Spleen (tissue), 11 donors: ENCODE results near the gene KLHDC4. TPM values are rescaled to one million over a fixed set of nuclear protein-coding genes. Genes with fewer than 3 reads are reported as not detected.

Source experiments
- DNase-seq: peaks from one replicate; pipeline ENCODE4 v3.0.0-alpha.2; 2020
- H3K27ac ChIP-seq, 8 donors: fragments of 200-600 bp; sonication (generic) in 7 of 8; 1 replicate in 4 of 8; 2 replicates in 4 of 8; pipeline versions ENCODE4 v1.5.0 to v1.8.0; 2016 to 2021; ENCODE audit warnings: inconsistent platforms in 4 of 8, mild to moderate bottlenecking in 4 of 8, moderate library complexity in 1 of 8
- H3K27me3 ChIP-seq, 7 donors: fragments of 200-600 bp; sonication (generic) in 6 of 7; replicated peaks in 1 of 7; 1 replicate in 4 of 7; 2 replicates in 3 of 7; pipeline versions ENCODE4 v1.5.0 to v1.8.0; 2016 to 2021; ENCODE audit warnings: inconsistent platforms in 3 of 7, mild to moderate bottlenecking in 1 of 7
- H3K36me3 ChIP-seq, 6 donors: fragments of 200-600 bp; sonication (generic) in 5 of 6; 1 replicate in 4 of 6; 2 replicates in 2 of 6; pipeline versions ENCODE4 v1.5.0 to v1.8.0; 2016 to 2021; ENCODE audit warnings: inconsistent platforms in 2 of 6
- H3K4me1 ChIP-seq, 6 donors: fragments of 200-600 bp; sonication (generic) in 5 of 6; 1 replicate in 3 of 6; 2 replicates in 3 of 6; pipeline versions ENCODE4 v1.5.0 to v1.8.0; 2016 to 2021; ENCODE audit warnings: inconsistent platforms in 3 of 6
- H3K4me3 ChIP-seq, 8 donors: fragments of 200-600 bp; sonication (generic) in 7 of 8; 1 replicate in 4 of 8; 2 replicates in 4 of 8; pipeline versions ENCODE4 v1.5.0 to v1.8.0; 2016 to 2021; ENCODE audit warnings: inconsistent platforms in 4 of 8, mild to moderate bottlenecking in 4 of 8, moderate library complexity in 2 of 8
- H3K9me3 ChIP-seq, 8 donors: fragments of 200-600 bp; sonication (generic) in 7 of 8; 1 replicate in 4 of 8; 2 replicates in 4 of 8; pipeline versions ENCODE4 v1.5.0 to v1.8.0; 2016 to 2021; ENCODE audit warnings: inconsistent platforms in 4 of 8
- CTCF ChIP-seq, 11 experiments: fragments of 200-600 bp in 7 of 11; fragments of 450-650 bp in 4 of 11; sonication (generic) in 4 of 11; IDR thresholded peaks in 8 of 11; conservative IDR thresholded peaks in 3 of 11; 1 replicate in 7 of 11; 2 replicates in 4 of 11; pipeline versions ENCODE4 v1.4.0 to v1.8.0; 2016 to 2021; ENCODE audit warnings: antibody characterized with exemption in 11 of 11, inconsistent platforms in 4 of 11, mild to moderate bottlenecking in 1 of 11
- POLR2A ChIP-seq, 3 donors: fragments of 450-650 bp; IDR thresholded peaks; one replicate each; pipeline ENCODE4 v1.5.1; 2017; ENCODE audit warnings: antibody characterized with exemption in 3 of 3, mild to moderate bottlenecking in 1 of 3
- POLR2AphosphoS5 ChIP-seq, 3 donors: sonication (generic); formaldehyde crosslinking; IDR thresholded peaks; one replicate each; pipeline ENCODE4 v1.5.1; 2017; ENCODE audit warnings: antibody characterized with exemption in 3 of 3
- WGBS, 5 donors: extraction: QIAGEN DNeasy Blood & Tissue Kit in 3 of 5; methylation state at CpG; one replicate each; pipeline versions ENCODE4 v1.1.5 to v1.1.7; 2013 to 2018; 5-methylcytosine and 5-hydroxymethylcytosine counted together
- intact Hi-C: fragments of 100-400 bp; cut with DNase I; formaldehyde crosslinking; loops from one replicate; pipeline ENCODE4 v1.15.0; 2023; ENCODE audit warnings: low total_unique reads
- polyA plus RNA-seq, 3 donors: library from polyadenylated mRNA; stranded (reverse); fragments of 200-250 nt; gene quantifications; one replicate each; pipeline ENCODE4 v1.2.1, GENCODE V29; 2013
- total RNA-seq, 7 donors: library from RNA; depleted of rRNA in 3 of 7; stranded (reverse); fragments of >200 nt in 3 of 7; fragmentation: NEBNext Ultra II Directional in 4 of 7; extraction: Animal tissue kit (Norgen Biotek cat#: 25700) in 4 of 7; gene quantifications; one replicate each; pipeline versions ENCODE4 v1.1.0 to v1.2.1, GENCODE V29; 2016 to 2021
- donor health status: healthy with polysubstance abuse.
- donor health status: DM: no; HTN: no; CAD: no; lungs with moderate emphysema.
- donor health status: DM: no; HTN: no; CAD: no.
- donor health status: Bipolar disorder and iron deficiency.
- donor health status: healthy.
- donor health status: DM: no; HTN: no; CAD: no.
- donor health status: DM: yes; HTN: yes; CAD: no.

Gene KLHDC4
- total and polyA plus RNA-seq, 10 donors: 30.2 to 91.7 (median 56.7) TPM

- DNase-seq: no peak
- Histone ChIP-seq H3K36me3 (no peaks in the 10 kb centered on the region), H3K4me1 (peaks cover 0 to 6% (median 0%) of the 10 kb centered on the region in 6 donors), H3K27ac (no peak overlapping the region), H3K27me3 (peaks cover 0 to 84% (median 3%) of the 10 kb centered on the region in 7 donors), H3K4me3 (no peak overlapping the region), H3K9me3 (no peaks in the 10 kb centered on the region)
- no peak for TF ChIP-seq POLR2A (IDR thresholded peaks at IDR 0.05)
- no peak for TF ChIP-seq CTCF (IDR thresholded peaks at IDR 0.05 in 8 of 11, conservative IDR thresholded peaks at IDR 0.05 in 3 of 11)
- TF ChIP-seq POLR2AphosphoS5 (IDR thresholded peaks at IDR 0.05): no peak
- intact Hi-C loops: no loop called here
- 64 to 89% (median 68%) methylated on average over 10 to 11 of the region's 11 CpGs for WGBS, 5 donors
These were observed 101.0 kb downstream of the KLHDC4 start for GRCh38 chr16:87664792-87665191.

GRCh38 chr16:87662254-87663204, 103.3 kb downstream of the KLHDC4 start:
- WGBS, 5 donors: 78 to 84% (median 81%) methylated on average over 25 of the region's 25 CpGs

GRCh38 chr16:87661561-87661960, 104.2 kb downstream of the KLHDC4 start:
- Histone ChIP-seq H3K27ac (no peak overlapping the region), H3K27me3 (peaks cover 0 to 81% (median 0%) of the 10 kb centered on the region in 7 donors), H3K36me3 (no peaks in the 10 kb centered on the region), H3K4me3 (no peak overlapping the region), H3K4me1 (peaks cover 0 to 6% (median 0%) of the 10 kb centered on the region in 6 donors), H3K9me3 (peaks cover 0 to 15% (median 6%) of the 10 kb centered on the region in 8 donors)
- WGBS, 5 donors: 8 to 12% (median 10%) methylated on average over 12 to 16 of the region's 16 CpGs
- DNase-seq: no peak
- intact Hi-C loops: no loop called here
- TF ChIP-seq POLR2A (IDR thresholded peaks at IDR 0.05) (no peak), CTCF (IDR thresholded peaks at IDR 0.05 in 8 of 11, conservative IDR thresholded peaks at IDR 0.05 in 3 of 11) (no peak), POLR2AphosphoS5 (IDR thresholded peaks at IDR 0.05) (no peak)

More at GRCh38 chr16:87662254-87663204, 103.3 kb downstream of the KLHDC4 start:
- Histone ChIP-seq H3K27ac (no peak overlapping the region), H3K27me3 (peaks cover 0 to 91% (median 0%) of the 10 kb centered on the region in 7 donors), H3K9me3 (peaks cover 0 to 6% (median 5%) of the 10 kb centered on the region in 8 donors), H3K4me1 (peaks cover 0 to 6% (median 0%) of the 10 kb centered on the region in 6 donors), H3K4me3 (no peak overlapping the region), H3K36me3 (no peaks in the 10 kb centered on the region)
- TF ChIP-seq POLR2A (IDR thresholded peaks at IDR 0.05): no peak
- no peak for TF ChIP-seq POLR2AphosphoS5 (IDR thresholded peaks at IDR 0.05)
- TF ChIP-seq CTCF (IDR thresholded peaks at IDR 0.05 in 8 of 11, conservative IDR thresholded peaks at IDR 0.05 in 3 of 11): no peak
- intact Hi-C loops: no loop called here
- DNase-seq: no peak
